ENCODE measurements around the gene ATAD1. TPM values are rescaled to one million over a fixed set of nuclear protein-coding genes. Genes with fewer than 3 reads are reported as not detected.
A peak's percentile ranks its signal among the peaks of the same experiment; 100 is the strongest.

The ATAD1 gene
- total and polyA plus RNA-seq, 10 of the 15 experiments (the other 5 are each of a cell fraction or from before 2014, with no cell fraction given), result 24.7 to 59.3 (median 41.1) TPM

- TF ChIP-seq NKRF (conservative IDR thresholded peaks at IDR 0.05) (peak; percentile 70; the same call in 1 of the 2 replicates), RB1 (IDR thresholded peaks at IDR 0.05; ENCODE audit: borderline replicate concordance) (peak; percentile 52; the same call in 1 of the 2 replicates), BCL11A (IDR thresholded peaks at IDR 0.05; ENCODE audit: low read depth, low read length) (0 out of 2 replicates have a peak, but pooled peaks have one; percentile 1), YBX1 (IDR thresholded peaks at IDR 0.05) (no peak), ZBED1 (IDR thresholded peaks at IDR 0.05; ENCODE audit: borderline replicate concordance) (0 out of 2 replicates have a peak, but pooled peaks have one; percentile 58), JUND (IDR thresholded peaks at IDR 0.05; ENCODE audit: low read depth, low read length) (no peak), ZNF384 (IDR thresholded peaks at IDR 0.05; ENCODE audit: borderline replicate concordance, low read depth, low read length) (no peak), PRDM15 (CRISPR knock-in tag; IDR thresholded peaks at IDR 0.05) (no peak)
These were observed at the start of gene ATAD1 (continued) for GRCh38 chr10:87817609-87818504.

Data from GM12878 (cell line).